ENCODE measurements around the gene ADCY9.
"Not testable (repeated sequence)": the region's sequence is repeated elsewhere in the genome, so short reads cannot be mapped to it uniquely, and the experiment has no call there.

The ADCY9 gene

DNA sequence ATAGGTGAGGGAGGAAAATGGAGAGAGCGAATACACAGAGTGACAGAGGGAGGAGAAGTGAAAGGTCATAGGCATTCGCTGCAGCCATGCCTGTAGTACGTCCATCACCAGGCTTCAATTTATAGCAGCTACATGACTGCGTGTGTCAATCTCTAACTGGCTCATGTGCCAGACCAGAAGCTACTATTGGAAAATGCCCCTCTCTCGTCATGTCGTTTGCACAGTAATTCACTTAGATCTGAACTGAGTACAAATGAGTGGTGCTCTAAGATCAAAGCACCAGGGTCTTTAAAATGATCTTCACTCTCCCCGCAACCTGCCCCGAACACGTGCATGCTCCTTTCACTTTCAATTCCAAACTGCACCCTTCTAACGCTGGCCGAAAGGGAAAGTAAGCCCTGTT lies 51.3 kb downstream of the ADCY9 start:
- peak; percentile 35 for DNase-seq

- no peak for DNase-seq
Measured at GRCh38 chr16:4062212-4062802, 53.9 kb downstream of the ADCY9 start.

DNA sequence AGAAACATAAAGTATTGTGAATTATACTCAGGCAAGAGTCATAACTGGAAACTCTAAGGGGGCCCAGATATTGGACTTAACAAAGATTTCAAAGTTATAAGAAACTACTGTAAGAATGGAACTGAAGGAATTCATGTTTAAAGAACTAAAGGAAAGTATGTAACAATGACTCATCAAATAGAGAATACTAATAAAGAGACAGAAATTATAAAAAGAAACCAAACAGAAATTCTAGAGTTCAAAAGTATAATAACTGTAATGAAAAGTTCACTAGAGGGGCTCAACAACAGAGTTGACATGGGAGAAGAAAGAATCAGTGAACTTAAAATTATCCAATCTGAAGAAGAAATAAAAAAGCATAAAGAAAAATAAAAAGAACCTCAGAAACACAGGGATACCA lies 55.4 kb downstream of the ADCY9 start:
- no peak for DNase-seq

- DNase-seq: no peak
Measured at GRCh38 chr16:4060009-4060408, 56.2 kb downstream of the ADCY9 start.

DNA sequence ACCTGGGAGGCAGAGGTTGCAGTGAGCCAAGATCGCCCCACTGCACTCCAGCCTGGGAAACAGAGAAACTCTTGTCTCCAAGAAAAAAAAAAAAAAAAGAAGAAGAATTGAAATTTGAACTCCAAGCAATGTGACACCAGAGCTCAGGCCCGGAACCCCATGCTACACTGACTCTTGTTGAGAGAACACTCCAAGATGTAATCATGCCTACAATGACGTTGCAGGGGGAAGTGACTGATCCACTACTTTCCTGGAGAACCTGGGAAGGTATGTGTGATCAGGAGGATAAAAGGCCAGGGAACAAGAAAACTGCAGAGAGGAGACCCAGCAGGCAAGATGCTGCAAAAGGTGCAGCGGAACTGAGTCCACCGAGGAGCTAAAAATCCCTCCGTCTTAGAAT lies 57.9 kb downstream of the ADCY9 start:
- no peak for DNase-seq

- DNase-seq: no peak
Measured at GRCh38 chr16:4057439-4057877, 58.8 kb downstream of the ADCY9 start.

GRCh38 chr16:4056161-4057105 lies 59.8 kb downstream of the ADCY9 start:
- no peak for DNase-seq

GRCh38 chr16:4055748-4056147 lies 60.5 kb downstream of the ADCY9 start:
- DNase-seq: no peak

GRCh38 chr16:4053301-4053845 lies 62.9 kb downstream of the ADCY9 start:
- no peak for DNase-seq

- no peak for DNase-seq
Measured at GRCh38 chr16:4052801-4053293, 63.4 kb downstream of the ADCY9 start.

DNA sequence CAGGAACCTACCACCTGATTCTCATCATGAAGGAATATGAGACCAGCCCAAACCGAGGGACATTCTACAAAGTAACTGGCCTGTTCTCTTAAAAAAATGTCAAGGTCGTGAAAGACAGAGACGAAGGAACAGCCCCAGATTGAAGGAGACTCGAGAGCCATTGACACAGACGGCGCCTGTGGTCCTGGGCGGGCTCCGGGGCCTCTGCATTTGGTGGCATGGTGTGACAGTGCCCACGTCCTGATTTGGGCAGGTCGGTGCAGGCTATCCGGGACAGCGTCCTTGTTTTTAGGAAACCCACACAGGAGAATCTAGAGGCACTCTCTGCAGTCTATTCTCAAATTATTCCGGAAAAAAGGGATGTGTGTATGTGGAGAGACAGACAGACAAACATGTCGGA lies 64.1 kb downstream of the ADCY9 start:
- no peak for DNase-seq

DNA sequence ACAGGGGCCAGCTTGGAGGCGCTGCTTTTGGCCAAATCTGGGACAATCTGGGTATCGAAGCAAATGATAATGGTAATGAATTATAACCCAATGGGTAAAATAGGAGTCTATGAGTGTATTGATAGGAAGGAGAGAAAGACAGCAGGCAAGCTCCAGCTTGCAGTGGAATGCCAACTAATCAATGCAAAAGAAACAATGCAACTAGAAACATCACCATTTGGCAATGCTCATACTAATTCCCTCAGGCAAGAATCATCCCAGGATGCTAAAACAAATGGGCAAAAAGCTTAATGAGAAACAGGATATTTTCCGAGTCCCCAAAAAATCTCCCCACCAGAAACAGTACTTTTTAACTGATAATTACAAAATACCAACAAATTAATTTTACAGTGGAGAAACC lies 64.7 kb downstream of the ADCY9 start:
- DNase-seq: no peak

- DNase-seq: no peak
Measured at GRCh38 chr16:4049031-4049430, 67.2 kb downstream of the ADCY9 start.

GRCh38 chr16:4048481-4048880 lies 67.8 kb downstream of the ADCY9 start:
- no peak for DNase-seq

- no peak for DNase-seq
Measured at GRCh38 chr16:4046221-4046620, 70.0 kb downstream of the ADCY9 start.

DNA sequence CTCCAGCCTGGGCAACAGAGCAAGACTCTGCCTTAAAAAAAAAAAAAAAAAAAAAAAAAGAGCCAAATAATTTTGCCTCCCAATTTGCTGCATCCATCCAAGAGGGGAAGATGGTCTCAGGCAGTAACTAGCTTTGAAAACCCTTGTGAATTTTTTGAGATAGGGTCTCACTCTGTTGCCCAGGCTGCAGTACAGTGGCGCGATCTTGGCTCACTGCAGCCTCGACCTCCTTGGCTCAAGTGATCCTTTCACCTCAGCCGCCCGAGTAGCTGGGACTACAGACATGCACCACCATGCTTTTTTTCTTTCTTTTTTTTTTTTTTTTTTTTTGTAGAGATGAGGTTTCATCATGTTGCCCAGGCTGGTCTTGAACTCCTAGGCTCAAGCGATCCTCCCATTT lies 70.7 kb downstream of the ADCY9 start:
- not testable (repeated sequence) for DNase-seq

DNA sequence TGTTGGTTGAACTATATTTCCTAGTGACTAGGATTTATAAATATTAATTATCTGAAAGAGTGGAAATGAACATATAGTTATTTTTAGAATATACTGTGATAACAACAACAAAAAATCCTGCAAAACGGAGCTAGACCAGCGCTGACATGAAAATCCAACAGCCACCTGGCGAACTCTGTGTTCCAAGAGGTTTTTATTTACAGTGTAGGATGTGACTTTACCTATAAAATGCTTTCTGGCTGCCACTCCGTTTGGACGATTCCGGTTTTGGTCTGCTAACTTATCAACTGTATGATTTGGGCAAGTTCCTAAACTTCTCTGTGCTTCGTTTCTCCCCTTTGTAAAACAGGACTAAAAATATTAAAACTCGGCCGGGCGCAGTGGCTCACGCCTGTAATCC lies 73.7 kb downstream of the ADCY9 start:
- DNase-seq: no peak

- no peak for DNase-seq
Measured at GRCh38 chr16:4038448-4038847, 77.8 kb downstream of the ADCY9 start.

GRCh38 chr16:4036952-4037351 lies 79.3 kb downstream of the ADCY9 start:
- not testable (repeated sequence) for DNase-seq

GRCh38 chr16:4034963-4035362 lies 81.3 kb downstream of the ADCY9 start:
- no peak for DNase-seq

DNA sequence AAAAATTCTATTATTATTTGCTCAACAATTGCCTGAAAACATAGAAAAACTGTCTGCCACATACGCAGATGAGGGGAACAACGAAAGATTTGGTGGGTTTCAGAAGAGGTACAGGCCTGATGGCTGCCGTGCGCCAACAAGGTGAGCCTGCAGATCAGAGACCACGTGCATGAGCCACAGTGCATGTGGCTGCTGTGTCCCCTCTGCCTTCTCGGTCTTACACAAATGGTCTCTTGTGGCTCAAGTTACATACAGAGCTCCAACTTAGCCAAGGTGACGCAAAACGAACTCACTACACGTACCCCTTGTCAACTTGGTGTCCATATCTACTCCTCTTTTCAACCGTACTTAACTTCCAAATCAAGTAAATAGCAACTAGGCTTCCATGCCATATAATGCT lies 82.3 kb downstream of the ADCY9 start:
- DNase-seq: no peak

- no peak for DNase-seq
Measured at GRCh38 chr16:4032768-4033167, 83.5 kb downstream of the ADCY9 start.

GRCh38 chr16:4028144-4028543 lies 88.1 kb downstream of the ADCY9 start:
- no peak for DNase-seq

DNA sequence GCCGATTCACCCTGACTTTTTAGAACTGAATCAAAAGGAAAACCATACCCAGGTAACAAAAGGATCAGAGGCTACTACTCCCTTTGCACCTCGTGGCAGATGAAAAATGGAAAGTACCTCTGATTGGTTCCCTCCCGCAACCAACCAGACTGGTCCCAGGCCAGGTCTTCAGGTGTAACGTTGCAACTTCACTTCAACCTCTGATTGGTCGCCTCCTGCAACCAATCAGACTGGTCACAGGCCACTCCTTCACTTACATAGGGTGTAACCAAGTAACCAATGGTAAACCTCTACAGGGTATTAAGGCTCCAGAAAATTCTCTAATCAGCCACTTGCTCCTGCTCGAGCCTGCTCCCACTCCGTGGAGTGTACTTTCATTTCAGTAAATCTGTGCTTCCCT lies 89.4 kb downstream of the ADCY9 start:
- no peak for DNase-seq

Measured in activated T-cell treated with anti-CD3 and anti-CD28 coated beads for 4 hours (primary cell).